Measurements from ENCODE around the gene KY.

The KY gene

DNA sequence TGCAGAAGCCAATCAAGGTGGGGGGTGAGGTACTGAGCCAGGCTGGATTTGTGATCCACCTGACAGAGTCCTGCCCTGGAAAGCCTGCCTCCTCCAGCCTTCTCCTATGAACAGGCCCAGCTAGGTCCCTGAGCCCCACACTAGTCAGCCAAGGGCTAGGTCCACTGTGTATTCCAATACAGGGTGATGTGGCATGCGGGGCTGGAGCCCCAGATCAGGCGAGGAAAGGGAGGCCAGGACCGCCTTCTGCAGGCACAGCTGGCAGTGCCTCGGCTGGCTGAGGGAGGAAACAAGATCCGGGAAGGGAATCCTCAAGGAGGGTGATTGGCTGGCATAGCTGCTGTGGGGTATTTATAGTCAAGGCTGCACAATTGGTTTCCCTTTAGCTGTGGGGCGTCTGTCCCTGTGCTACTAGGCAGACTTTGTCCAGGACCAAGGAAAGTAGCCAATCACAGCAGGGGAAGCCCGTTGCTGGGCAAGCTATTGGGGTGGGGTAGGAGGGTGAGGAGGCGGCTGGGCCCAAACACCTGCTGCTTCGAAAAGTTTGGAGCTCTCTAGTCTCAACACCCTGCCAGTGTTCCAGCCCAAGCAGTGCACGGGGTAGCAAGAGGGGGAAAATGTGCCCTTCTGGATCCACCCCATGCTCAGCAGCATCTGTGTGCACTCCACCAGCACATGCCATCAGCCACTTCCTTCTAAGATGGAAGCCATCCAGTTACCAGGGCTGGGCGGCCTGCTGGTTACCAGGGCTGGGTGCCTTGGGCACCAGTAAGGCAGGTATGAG is 5.9 kb downstream of the KY start:
- no peak for DNase-seq (ENCODE audit: low spot score)

DNA sequence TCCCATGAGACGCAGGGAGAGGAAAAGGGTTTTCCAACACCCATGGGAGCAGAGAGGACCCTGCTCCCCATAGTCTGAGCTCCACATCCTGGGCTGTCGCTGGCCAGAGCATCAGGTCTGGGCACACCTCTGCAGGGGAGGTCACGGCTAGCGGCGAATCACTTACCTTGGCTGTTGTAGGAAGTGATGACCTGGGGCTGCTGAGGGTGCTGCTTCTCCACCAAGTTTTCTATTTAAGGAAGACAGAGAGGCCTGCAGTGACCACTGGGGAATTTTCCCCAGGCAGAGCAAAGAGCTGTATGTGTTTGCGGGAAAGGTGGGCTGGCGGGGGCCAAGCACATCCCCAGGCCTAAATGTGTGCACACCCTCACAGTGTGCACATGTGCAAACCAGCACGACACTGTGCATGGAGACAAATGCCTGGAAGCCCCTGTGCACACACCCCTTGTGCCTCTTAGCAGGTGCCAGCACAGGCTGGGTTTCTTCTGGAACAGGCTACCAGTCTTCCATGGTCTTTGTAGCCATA is 7.6 kb downstream of the KY start:
- DNase-seq (ENCODE audit: low spot score), result no peak

DNA sequence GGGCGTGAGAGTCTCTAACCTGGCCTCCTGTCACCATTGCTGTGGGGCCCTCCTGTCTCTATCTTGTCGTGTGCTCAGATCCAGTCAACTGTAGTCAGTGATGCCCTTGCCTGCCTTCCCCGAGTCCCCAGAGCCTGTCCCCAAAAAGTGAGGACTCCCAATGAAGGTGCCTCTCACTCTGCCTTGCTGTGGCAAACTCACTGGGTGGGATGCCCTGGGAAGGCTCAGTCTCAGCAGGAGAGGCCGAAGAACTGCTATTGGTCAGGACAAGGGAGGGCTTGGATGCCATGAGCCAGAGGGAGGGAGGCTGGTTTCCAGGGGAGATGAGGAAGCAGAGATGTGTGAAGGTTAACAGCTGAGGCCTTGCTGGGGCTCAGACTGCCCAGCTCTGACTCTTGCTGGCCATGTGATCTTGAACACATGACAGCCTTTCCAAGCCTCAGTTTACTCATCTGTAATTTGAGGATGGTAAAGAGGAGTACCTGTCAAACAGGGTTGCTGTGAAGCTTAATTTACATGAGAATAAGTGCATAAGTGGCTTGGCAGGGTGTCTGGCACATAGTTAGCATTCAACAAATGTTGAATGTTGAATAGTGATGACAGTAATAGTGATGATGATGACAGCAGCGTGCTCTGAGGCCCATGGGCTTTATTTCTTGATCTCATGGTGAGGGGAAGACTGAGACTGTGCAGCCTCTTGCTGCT is 8.2 kb downstream of the KY start:
- no peak for DNase-seq (ENCODE audit: low spot score)

DNA sequence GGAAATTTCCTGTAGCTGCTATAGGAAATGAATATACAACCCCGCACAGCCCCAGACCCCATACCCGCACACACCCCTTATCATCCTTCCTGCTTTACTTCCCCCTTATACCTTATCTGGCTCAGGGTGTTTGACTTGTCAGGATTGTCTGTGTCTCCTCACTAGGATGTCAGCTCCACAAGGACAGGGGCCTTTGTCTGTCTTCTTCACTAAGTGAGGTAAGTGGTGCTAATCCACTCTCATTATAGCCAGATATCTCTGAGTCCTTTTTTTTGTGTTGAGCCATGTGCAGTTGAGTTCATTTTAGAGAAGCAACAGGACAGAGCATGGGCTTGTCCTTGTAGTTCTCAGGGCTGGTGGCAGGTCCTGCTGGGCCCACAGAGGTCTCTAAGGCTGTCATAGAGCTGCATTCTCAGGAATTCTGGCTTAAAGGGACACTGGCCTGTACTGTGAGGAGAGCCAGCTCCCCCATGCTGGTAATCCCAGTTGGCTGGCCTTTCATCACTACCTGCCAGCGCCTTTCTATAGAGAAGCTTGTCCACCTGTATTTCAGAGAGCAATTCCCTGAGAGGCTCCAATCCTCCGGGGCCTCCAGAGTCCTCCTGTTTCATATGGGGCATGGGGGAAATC is 9.0 kb downstream of the KY start:
- no peak for DNase-seq (ENCODE audit: low spot score)

DNA sequence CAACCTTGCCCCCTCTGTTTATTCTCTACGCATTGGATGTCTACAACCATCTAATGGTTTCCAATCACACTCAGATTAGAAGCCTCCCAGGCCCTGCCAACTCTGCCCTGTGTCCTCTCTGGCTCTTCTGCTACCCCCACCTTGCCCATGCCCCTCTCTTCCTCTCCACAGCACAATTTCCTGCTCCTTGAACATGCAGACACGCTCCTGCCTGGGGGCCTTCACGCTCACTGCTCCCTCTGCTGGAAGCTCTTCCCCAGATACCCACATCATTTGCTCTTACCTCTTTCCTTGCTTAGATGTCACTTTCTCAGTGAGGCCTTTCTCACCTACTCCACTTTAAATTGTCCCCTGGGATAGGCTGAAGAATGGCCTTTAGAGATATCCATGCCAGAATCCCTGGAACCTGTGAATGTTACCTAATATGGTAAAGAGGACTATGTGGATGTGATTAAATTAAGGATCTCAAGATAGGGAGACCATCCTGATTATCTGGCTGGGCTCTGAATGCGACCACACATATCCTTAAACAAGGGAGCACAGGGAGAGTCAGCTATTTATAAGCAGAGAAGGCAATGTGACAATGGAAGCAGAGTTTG is 9.9 kb downstream of the KY start:
- DNase-seq (ENCODE audit: low spot score), result peak; percentile 20

DNA sequence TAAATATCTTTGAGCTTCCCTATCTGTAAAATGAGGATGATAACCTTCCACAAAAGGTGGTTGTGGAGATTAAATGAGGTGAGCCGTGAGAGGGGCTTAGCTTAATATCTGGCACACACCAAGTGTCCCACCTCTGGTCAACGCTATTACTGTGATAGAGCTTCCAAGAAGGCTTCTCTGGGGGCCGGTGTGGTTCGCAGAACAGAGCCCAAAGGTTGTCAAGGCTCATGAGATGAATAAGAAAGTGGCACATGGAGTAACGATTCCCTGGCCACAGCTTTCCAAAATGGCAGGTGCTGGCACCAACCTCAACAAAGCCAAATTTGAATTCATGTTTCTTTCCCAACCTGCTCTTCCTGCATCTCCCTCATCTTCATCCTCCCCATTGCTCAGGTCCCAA is 10.4 kb downstream of the KY start:
- no peak for DNase-seq (ENCODE audit: low spot score)

DNA sequence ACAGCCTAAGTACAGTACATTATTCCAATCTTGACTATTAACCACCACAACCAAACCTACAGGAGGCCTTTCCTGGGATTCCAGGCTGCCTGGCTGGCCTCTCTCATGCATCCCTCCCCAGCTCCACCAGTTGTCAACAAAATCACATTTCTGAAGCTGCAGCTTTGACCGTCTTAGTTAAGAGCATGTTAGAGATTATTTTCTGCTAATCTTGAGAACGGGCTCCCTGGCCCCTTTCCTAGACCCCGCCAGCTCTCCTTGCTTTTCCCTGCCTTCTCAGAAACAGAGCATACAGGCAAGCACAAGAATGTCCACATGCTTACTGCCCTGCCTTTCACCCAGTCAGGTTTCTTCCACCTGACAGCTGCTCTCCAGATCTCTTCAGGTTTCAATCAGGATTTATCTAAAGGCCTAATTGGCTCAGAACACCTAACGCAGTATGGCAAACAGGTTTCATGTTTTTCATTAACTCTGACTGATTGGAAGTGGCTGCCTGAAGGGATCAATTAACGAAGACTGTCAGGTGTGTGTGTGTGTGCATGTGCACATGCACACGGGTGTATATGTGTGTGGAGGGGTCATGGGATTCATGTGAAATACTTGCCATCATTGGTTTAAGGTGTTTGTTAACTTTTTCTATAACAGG is 12.3 kb downstream of the KY start:
- DNase-seq (ENCODE audit: low spot score), result no peak

DNA sequence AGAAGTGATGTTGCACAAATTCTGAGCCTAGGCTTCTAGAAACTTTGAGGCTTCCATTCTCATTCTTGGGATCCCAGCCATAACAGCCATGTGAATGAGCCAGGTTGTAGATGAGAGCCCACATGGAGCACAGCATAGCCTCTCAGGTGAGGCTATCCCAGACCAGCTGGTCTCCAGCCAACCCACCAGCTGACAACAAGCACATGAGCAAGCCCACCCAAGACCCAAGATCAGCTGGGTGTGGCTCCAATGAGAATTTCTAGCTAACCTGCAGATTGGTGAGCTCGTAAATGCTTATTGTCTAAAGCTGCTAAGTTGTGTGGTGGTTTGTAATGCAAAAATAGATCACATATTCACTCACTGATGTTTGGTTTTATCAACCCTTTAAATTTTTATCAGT is 14.4 kb downstream of the KY start:
- DNase-seq (ENCODE audit: low spot score), result no peak

DNA sequence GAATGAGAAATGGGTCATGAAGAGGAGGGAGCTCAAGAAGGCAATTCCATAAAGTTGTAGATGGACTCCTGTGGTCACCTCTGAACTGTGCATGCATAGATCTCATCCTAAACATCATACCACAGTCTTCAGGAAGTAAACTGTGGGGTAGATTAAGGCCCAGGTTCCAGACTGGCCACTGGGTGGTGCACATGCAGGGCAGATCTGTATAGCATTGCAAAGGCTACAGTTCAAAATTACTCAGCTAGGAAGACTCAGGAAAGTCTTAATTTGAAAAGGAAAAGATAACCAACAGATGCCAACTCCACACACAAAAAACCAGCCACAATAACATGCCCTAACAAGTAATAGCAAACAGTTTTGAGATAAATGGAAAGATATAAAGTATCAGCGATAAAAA is 20.3 kb downstream of the KY start:
- DNase-seq (ENCODE audit: low spot score), result no peak

DNA sequence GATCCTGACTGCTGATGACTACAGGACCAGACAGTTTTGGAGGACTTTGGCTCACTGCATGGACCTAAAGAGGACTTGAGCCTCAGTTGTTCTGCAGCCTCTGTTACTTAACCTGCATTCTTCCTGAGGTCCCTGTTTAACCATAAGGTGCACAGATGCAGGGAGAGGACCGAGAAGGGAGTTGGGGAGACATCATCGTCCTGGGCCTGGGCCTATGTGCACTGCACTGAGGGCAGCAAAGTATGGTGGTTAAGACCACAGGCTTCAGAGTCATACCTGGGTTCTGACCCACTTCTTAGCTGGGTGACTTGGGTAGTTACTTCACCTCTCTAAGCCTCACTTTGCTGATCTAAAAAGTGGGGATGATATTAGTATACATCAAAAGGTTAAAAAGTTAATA is 21.9 kb downstream of the KY start:
- no peak for DNase-seq (ENCODE audit: low spot score)

DNA sequence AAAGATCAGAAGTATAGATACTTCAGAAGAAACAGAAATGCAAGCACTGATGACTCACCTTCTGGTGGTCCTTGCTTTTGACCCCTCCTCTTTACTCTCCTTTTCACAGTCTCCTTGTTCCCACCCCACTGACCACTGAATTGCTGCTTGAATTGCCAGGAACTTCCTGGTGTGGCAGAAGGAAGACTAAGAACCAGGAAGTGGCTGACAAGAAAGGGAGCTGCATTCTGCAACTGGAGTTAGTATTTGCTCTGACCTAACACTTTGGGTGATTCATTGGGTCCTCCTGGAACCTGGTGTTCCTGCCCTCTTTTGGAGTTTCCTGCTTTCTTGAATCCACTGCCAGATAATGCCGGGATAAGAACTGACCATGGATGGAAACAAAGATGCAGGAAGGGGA is 23.0 kb downstream of the KY start:
- DNase-seq (ENCODE audit: low spot score), result no peak

DNA sequence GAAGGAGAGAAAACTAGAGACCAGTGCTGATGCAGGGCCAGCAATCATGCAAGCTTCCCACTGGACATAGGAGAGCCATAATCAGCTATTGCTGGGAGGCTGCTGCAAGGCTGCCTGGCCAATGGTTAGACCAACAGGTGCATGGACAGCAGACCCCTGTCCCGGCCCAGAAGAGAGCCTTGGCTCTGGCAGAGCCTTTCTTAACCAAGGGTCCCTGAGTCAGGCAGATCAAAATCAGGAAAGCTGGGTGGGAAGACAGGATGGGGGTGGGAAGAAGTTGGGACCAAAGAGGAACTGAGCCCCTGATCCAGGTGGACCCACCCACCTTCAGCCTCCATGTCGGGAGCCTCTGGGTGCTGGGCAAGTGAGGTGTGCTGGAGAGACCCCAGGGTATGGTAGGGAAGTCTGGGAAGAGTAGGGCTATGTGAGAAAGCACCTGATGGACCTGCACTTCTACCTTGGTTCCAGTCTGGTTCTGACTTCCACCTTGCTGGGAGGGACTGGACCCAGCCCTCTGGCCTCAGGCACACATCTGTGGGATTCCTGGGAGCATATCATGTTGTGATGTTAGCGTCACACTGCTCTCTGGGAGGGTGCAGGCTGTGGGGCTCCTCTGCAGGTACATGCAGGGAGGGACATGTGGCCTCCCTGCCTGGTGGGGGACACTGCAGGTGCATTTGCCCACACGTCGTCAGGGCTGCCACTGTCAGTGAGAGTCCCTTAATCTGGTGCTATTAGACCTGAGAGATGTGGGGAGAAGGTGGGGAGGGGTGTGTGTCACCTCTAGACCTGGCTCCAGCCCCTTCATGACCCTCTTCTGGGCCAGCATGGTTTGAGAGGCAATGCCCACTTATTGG is 24.7 kb downstream of the KY start:
- DNase-seq (ENCODE audit: low spot score), result no peak

DNA sequence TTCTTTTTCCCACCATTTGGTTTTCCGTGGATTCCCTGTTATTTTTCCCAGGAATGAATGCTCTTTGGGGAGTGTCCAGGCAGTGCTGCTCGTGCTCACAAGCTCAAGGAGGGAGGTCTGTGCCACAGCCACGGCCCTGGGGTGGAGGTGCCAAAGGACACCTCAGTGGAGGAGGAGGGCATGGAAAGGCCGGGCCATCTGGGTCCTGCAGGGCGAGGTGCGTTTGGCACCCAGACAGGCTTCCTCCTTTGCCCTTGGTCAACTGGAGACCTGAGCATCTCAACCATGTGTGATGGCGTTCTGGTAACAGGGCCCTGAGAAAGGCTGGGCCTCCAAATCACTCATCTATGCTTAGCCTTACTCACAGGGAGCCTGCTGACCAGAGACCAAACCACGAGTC is 25.4 kb downstream of the KY start:
- no peak for DNase-seq (ENCODE audit: low spot score)

DNA sequence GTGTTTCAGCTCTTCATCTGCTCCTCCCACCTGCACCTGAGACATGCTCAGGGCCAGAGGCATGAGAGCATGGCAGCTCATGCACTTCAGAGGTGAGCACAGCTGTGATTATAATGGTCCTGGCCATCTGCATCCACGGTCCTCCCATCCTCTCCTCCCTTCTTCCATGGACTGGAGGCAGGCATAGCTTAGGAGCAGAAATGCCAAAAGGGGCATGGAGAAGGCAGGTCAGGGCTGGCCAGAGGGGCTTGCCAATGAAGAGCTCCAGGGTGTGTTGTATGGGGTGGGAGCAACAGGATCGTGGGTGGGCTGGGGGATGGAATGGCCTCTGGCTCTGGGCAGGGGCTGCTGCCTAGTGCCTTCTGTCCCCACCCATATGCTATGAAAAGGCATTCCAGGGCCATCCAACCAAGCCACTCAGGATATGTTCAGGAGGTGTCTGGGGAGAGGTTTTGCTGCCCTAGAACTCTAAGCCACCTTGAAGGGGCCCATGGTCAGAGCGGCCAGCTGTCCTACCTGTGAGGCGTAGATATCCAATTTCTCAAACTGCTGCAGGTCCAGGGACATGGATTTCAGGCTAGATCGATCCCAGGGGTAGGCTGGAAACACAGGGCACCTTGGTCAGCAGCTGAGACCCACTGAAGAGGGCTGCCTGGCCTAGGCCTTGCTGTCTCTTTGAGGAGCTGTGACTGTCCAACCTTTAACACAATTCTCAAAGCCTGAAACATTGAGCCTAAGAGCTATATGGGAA is 26.1 kb downstream of the KY start:
- DNase-seq (ENCODE audit: low spot score), result no peak

DNA sequence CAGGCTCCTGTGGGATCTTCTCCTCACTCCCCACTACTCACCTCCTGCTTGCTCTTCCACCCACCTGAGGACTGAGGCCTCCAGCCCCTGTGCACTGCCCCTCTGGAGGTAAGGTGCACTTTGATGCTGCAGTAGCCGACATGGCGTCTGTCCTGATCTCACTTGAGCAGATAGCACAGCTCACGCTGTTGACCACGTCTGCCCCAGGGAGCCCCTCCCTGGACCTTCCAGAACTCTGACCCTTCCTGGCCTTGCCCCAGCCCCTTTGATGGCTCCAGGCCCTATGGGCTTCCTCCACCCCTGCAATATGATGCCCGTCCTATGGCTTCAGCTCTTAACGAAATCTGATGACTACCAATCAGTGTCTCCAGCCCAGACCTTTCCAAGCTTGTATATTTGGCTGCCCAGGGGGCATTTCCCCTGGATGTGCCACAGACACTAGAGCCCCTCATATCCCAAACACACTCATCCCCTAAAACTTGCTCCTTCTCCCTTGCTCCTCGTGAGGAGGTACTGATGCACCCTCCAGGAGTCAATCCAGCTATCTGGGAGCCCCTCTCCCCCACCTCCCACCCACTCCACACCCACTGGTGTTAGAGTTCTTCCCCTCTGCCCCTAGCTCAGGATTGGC is 27.1 kb downstream of the KY start:
- DNase-seq (ENCODE audit: low spot score), result no peak

DNA sequence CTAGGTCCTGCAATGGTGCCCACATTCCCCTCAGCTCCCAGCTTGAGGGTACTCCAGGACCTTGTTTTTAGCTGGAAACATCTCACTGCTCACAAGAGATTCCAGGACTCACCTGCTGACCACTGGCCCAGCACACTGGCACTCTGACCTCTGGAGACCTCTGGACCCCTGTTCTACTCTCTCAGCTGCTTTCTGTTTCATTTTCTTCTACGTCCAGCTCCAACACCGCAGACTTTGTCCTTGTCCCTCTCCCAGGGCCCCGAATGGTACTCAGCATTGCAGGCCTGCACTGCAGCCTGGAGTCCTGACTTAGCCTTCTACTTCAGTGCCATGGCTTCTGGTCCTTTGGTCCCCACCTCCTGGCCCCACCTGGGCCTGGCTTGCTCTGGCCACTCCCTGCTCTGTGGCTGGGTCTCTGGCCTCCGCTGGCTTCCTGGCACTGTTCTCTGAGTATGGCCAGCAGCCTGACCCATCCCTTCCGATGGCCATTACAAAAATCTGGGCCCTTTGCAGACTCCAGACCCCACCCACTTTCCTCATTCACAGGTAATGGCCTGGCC is 27.9 kb downstream of the KY start:
- no peak for DNase-seq (ENCODE audit: low spot score)

DNA sequence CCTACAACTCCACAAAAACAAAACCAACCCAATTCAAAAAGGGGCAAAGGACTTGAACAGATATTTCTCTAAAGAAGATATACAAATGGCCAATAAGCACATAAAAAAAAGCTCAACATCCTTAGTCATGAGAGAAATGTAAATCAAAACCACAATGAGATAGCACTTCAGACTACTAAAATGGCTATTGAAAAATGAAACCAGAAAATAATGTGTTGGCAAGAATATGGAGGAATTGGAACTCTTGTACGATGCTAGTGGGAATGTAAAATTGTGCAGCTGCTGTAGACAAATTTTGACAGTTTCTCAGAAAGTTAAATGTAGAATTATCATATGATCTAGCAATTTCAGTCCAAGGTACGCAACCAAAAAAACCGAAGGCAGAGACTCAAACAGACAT is 29.0 kb downstream of the KY start:
- no peak for DNase-seq (ENCODE audit: low spot score)

DNA sequence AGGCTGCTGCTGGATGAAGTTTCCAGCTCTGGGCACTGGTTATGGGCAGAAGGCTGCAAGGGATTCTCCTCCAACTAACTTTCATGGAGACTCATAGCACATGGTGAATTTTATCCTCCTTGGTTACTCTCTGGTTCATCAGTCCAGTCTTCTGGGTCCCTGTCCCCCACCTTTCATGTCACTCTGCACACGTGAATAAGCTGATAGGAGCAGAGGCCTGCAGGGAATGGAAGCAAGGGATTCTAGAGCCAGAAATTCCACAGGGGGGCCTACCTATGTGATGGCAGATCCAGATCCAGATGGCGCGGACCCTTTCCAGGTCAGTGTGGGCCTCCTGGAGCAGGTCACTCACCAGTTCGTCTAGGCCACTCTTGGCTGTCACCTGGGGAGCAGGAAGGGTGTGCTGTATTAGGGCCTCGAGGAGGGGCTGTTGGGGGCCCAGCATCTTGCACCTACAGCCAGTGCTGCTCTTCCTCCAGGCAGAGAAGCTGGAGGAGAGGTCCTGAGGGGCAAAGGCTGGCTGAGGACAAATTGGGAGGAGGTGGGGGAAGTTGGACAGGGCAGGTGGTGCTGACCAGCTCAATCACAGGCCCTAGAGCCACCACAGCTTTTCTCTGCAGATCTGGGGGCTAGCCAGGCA is 30.2 kb downstream of the KY start:
- DNase-seq (ENCODE audit: low spot score), result no peak

DNA sequence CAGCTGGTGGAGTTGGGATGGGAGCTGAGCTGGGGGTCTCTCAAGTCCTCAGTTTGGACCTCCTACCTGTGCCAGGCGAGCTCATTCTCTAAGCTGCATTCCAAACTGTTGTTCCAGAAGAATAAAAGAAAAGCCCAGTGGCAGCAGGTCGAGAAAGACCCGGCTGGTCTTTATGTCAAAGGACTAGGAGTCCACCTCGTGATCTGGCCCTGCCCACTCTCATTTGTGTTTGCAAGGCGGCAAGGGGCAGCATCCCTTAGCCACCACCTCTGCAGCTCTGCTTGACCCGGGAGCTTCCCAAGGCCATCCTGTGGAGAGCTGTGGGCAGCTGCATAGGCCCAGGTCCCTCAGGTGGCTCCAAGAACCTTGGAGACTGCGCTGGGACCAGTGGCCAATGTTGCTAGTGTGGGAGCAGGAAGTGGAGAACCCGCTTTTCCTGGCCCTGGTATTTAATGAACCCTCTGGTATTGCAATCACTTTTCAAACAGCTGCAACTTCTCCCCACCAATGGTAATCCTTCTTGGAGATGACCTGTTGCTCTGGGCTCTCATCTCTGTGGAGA is 30.9 kb downstream of the KY start:
- DNase-seq (ENCODE audit: low spot score), result no peak

All from globus pallidus (tissue), 1 donor.